Thoracic aorta (tissue), 2 donors: ENCODE data around the gene DBP. TPM values are rescaled to one million over a fixed set of nuclear protein-coding genes. Genes with fewer than 3 reads are reported as not detected.
"Not testable (repeated sequence)": the region's sequence is repeated elsewhere in the genome, so short reads cannot be mapped to it uniquely, and the experiment has no call there.

Experiments used
- ATAC-seq: fragments of 150-250 bp; one replicate; pipeline ENCODE4 v1.8.0; 2017; ENCODE audit warnings: low read depth; ENCODE audit not compliant: insufficient number of reproducible peaks, low FRiP score
- DNase-seq: peaks from one replicate; pipeline ENCODE4 v3.0.0-alpha.2; 2020; ENCODE audit warnings: low spot score
- H3K27ac ChIP-seq, 2 donors: fragments of 200-600 bp; sonication (generic); 1 replicate in 1 of 2; 2 replicates in 1 of 2; pipeline ENCODE4 v1.5.1; 2016; ENCODE audit warnings: mild to moderate bottlenecking in 2 of 2, moderate library complexity in 2 of 2
- H3K27me3 ChIP-seq: fragments of 200-600 bp; sonication (generic); replicated peaks from 2 replicates; pipeline ENCODE4 v1.6.0; 2016; ENCODE audit warnings: mild to moderate bottlenecking; ENCODE audit not compliant: insufficient read depth
- H3K36me3 ChIP-seq: fragments of 200-600 bp; sonication (generic); one replicate; pipeline ENCODE4 v1.5.1; 2016
- H3K4me1 ChIP-seq, 2 donors: fragments of 200-600 bp; sonication (generic); 1 replicate in 1 of 2; 2 replicates in 1 of 2; pipeline versions ENCODE4 v1.5.1 to v1.6.0; 2016; ENCODE audit warnings: low read depth in 2 of 2, mild to moderate bottlenecking in 1 of 2; ENCODE audit not compliant: control insufficient read depth in 1 of 2
- H3K4me3 ChIP-seq: fragments of 200-600 bp; sonication (generic); 2 replicates; pipeline ENCODE4 v1.5.1; 2016; ENCODE audit warnings: mild to moderate bottlenecking
- H3K9me3 ChIP-seq: fragments of 200-600 bp; sonication (generic); 2 replicates; pipeline ENCODE4 v1.5.1; 2016
- CTCF ChIP-seq: fragments of 200-600 bp; sonication (generic); IDR thresholded peaks from one replicate; pipeline ENCODE4 v1.5.1; 2019; ENCODE audit warnings: antibody characterized with exemption
- total RNA-seq, 2 donors: library from RNA; depleted of rRNA; stranded (reverse); fragments of >200 nt; gene quantifications; one replicate each; pipeline versions ENCODE4 v1.1.0 to v1.2.3, GENCODE V29; 2016

The DBP gene
- total RNA-seq, 2 donors from 2014 or later = 3.9 to 15.0 TPM

- H3K4me3 ChIP-seq = peak overlapping the region; percentile 90
- TF ChIP-seq CTCF = no peak
- ATAC-seq = no peak
- H3K36me3 ChIP-seq = no peaks in the 10 kb centered on the region
- H3K9me3 ChIP-seq = no peaks in the 10 kb centered on the region
- no peaks in the 10 kb centered on the region for H3K27me3 ChIP-seq
- H3K4me1 ChIP-seq = peaks cover 40 to 70% of the 10 kb centered on the region in 2 donors
- H3K27ac ChIP-seq = peak overlapping the region; percentile 44 to 98
- no peak for DNase-seq
Observed at GRCh38 chr19:48633148-48634035, 3.8 kb downstream of the DBP start.

GRCh38 chr19:48632692-48633147 lies 4.5 kb downstream of the DBP start:
- H3K4me3 ChIP-seq = no peak overlapping the region
- no peaks in the 10 kb centered on the region for H3K27me3 ChIP-seq
- no peaks in the 10 kb centered on the region for H3K9me3 ChIP-seq
- peaks cover 39 to 69% of the 10 kb centered on the region in 2 donors for H3K4me1 ChIP-seq
- no peak for TF ChIP-seq CTCF
- ATAC-seq = no peak
- no peak for DNase-seq
- H3K36me3 ChIP-seq = no peaks in the 10 kb centered on the region
- peak overlapping the region; percentile 18 to 44 for H3K27ac ChIP-seq

- not testable (repeated sequence) for ATAC-seq, H3K36me3 ChIP-seq, H3K4me3 ChIP-seq, DNase-seq, H3K27me3 ChIP-seq, H3K9me3 ChIP-seq
- H3K27ac ChIP-seq = peak overlapping the region in 1 of 2 donors; percentile 44
- H3K4me1 ChIP-seq = peaks cover 39 to 69% of the 10 kb centered on the region in 2 donors
Observed at GRCh38 chr19:48632286-48632685, 4.9 kb downstream of the DBP start.

GRCh38 chr19:48631225-48631624 lies 6.0 kb downstream of the DBP start:
- Histone ChIP-seq H3K27ac (peak overlapping the region; percentile 74 to 86), H3K27me3 (no peaks in the 10 kb centered on the region), H3K4me1 (peaks cover 37 to 62% of the 10 kb centered on the region in 2 donors), H3K4me3 (peak overlapping the region; percentile 60), H3K36me3 (no peaks in the 10 kb centered on the region), H3K9me3 (no peaks in the 10 kb centered on the region)
- TF ChIP-seq CTCF = no peak
- DNase-seq (no peak), ATAC-seq (no peak)

- TF ChIP-seq CTCF = no peak
- no peak for ATAC-seq
- no peaks in the 10 kb centered on the region for H3K9me3 ChIP-seq
- H3K27ac ChIP-seq = peak overlapping the region; percentile 74 to 86
- H3K4me1 ChIP-seq = peaks cover 37 to 55% of the 10 kb centered on the region in 2 donors
- DNase-seq = no peak
- H3K36me3 ChIP-seq = peaks cover 3% of the 10 kb centered on the region
- peak overlapping the region; percentile 60 for H3K4me3 ChIP-seq
- H3K27me3 ChIP-seq = no peaks in the 10 kb centered on the region
Observed at GRCh38 chr19:48630296-48631063, 6.7 kb downstream of the DBP start.
